ENCODE data around the gene TSR3. TPM values are rescaled to one million over a fixed set of nuclear protein-coding genes. Genes with fewer than 3 reads are reported as not detected.

The TSR3 gene
- total and polyA plus RNA-seq, 10 donors: 31.1 to 73.1 (median 47.2) TPM

DNA sequence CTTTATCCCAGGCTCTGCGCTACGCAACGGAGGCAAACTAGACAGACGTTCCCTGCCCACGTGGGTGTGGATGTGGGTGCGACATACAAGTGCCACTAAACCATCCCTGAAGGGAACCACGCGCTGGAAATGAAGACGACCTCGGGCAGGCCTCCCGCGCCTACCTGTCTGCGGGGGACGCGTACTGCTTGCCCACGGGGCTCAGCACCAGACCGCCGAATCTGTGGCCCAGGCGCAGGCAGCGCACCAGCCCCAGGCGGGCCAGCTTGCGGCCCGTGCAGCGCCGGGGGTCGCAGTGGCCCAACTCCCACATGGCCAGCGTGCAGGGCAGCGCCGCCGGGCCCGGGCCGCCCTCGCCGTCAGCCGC is 480 bp downstream of the TSR3 start:
- H3K27me3 ChIP-seq (replicated peaks in 1 of 7): no peaks in the 10 kb centered on the region
- peaks cover 17 to 64% (median 50%) of the 10 kb centered on the region in 6 donors for H3K4me1 ChIP-seq
- 0 to 1% (median 1%) methylated on average over 8 to 35 of the region's 35 CpGs for WGBS, 5 donors
- TF ChIP-seq, protein P1, sequence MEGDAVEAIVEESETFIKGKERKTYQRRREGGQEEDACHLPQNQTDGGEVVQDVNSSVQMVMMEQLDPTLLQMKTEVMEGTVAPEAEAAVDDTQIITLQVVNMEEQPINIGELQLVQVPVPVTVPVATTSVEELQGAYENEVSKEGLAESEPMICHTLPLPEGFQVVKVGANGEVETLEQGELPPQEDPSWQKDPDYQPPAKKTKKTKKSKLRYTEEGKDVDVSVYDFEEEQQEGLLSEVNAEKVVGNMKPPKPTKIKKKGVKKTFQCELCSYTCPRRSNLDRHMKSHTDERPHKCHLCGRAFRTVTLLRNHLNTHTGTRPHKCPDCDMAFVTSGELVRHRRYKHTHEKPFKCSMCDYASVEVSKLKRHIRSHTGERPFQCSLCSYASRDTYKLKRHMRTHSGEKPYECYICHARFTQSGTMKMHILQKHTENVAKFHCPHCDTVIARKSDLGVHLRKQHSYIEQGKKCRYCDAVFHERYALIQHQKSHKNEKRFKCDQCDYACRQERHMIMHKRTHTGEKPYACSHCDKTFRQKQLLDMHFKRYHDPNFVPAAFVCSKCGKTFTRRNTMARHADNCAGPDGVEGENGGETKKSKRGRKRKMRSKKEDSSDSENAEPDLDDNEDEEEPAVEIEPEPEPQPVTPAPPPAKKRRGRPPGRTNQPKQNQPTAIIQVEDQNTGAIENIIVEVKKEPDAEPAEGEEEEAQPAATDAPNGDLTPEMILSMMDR (IDR thresholded peaks at IDR 0.05 in 8 of 11, conservative IDR thresholded peaks at IDR 0.05 in 3 of 11): no peak
- TF ChIP-seq POLR2AphosphoS5 (IDR thresholded peaks at IDR 0.05): no peak
- TF ChIP-seq POLR2A (IDR thresholded peaks at IDR 0.05): no peak
- H3K9me3 ChIP-seq: no peaks in the 10 kb centered on the region
- peak overlapping the region; percentile 51 to 93 (median 84) for H3K27ac ChIP-seq
- peaks cover 0 to 37% (median 30%) of the 10 kb centered on the region in 6 donors for H3K36me3 ChIP-seq
- no peak for DNase-seq
- intact Hi-C loops (cut with DNase I; ENCODE audit: low total_unique reads): no loop called here
- peak overlapping the region; percentile 66 to 100 (median 100) for H3K4me3 ChIP-seq

DNA sequence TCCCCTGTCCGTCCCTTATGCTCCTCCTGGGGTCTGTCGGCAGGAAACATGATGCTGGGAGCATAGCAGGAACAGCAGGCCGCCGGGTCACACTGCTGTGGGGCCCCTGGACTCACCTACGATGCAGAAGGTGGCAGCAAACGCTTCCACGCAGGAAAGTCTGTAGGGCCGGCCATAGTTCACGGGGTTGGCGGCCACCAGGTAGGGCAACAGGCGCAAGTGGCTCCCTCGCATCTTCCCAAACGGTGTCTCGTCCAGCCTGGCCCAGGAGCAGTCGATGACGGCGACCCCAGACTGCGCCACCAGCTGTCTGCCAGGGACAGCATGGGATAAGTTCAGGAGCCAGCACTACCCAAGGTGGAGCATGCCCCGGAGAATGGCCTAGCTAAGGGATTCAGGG is 987 bp downstream of the TSR3 start:
- Histone ChIP-seq H3K4me1 (peaks cover 17 to 59% (median 44%) of the 10 kb centered on the region in 6 donors), H3K9me3 (no peaks in the 10 kb centered on the region), H3K27ac (peak overlapping the region in 3 of 8 donors; percentile 89 to 93 (median 91)), H3K27me3 (replicated peaks in 1 of 7) (no peaks in the 10 kb centered on the region), H3K4me3 (peak overlapping the region in 7 of 8 donors; percentile 98 to 100 (median 100)), H3K36me3 (peaks cover 0 to 37% (median 30%) of the 10 kb centered on the region in 6 donors)
- TF ChIP-seq, protein P1 (IDR thresholded peaks at IDR 0.05 in 8 of 11, conservative IDR thresholded peaks at IDR 0.05 in 3 of 11): no peak
- no peak for TF ChIP-seq POLR2A (IDR thresholded peaks at IDR 0.05)
- no peak for TF ChIP-seq POLR2AphosphoS5 (IDR thresholded peaks at IDR 0.05)
- no peak for DNase-seq
- intact Hi-C loops (cut with DNase I; ENCODE audit: low total_unique reads): no loop called here
- WGBS, 5 donors: 84 to 91% (median 85%) methylated on average over 3 to 19 of the region's 19 CpGs

DNA sequence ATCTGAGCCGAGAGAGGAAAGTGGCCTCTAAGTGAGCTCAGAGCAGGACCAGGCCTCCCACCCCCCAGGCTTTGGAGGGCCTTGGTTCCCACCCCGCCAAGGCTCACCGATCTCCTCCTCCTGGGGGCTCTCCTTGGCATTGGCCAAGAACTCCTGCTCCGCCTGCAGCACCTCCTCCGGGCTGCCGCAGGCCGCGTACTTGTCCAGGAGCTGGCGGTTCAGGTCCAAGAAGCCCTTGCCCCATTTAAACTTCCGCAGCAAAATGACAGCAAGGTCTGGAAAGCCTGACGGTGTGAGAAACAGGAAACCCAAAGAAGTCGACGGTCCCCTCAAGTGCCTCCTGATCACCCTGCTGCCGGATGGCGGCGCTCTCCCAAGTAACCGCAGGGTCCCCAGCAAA is 1.7 kb downstream of the TSR3 start:
- Histone ChIP-seq H3K4me1 (peaks cover 17 to 52% (median 40%) of the 10 kb centered on the region in 6 donors), H3K36me3 (peaks cover 0 to 37% (median 30%) of the 10 kb centered on the region in 6 donors), H3K4me3 (peak overlapping the region in 1 of 8 donors; percentile 100), H3K9me3 (no peaks in the 10 kb centered on the region), H3K27me3 (replicated peaks in 1 of 7) (no peaks in the 10 kb centered on the region), H3K27ac (no peak overlapping the region)
- intact Hi-C loops (cut with DNase I; ENCODE audit: low total_unique reads): no loop called here
- DNase-seq: no peak
- WGBS, 5 donors: 94 to 98% (median 95%) methylated on average over 9 to 17 of the region's 17 CpGs
- no peak for TF ChIP-seq POLR2AphosphoS5 (IDR thresholded peaks at IDR 0.05)
- TF ChIP-seq, protein P1 (IDR thresholded peaks at IDR 0.05 in 8 of 11, conservative IDR thresholded peaks at IDR 0.05 in 3 of 11): no peak
- no peak for TF ChIP-seq POLR2A (IDR thresholded peaks at IDR 0.05)

DNA sequence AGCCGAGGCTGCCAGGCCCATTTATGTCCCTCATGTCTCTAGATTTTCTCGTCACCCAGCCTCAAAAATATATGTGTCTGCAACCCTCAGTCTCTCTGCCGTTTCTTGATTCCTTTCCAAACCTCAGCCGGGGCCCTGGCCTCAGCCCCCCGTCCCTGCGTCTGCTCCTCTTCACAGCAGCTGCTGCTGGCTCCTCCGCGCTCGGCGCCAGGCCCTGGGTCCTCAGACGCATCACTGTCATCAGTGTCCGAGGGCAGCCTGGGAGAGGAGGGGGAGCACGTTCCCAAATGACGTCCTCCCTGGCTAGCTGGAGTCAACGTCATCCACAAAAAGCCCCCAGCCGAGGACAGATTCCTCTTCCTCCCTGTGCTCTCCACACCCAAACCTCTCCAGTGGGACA is 2.3 kb downstream of the TSR3 start:
- DNase-seq: no peak
- Histone ChIP-seq H3K36me3 (peaks cover 0 to 37% (median 30%) of the 10 kb centered on the region in 6 donors), H3K4me1 (peaks cover 17 to 46% (median 38%) of the 10 kb centered on the region in 6 donors), H3K9me3 (no peaks in the 10 kb centered on the region), H3K4me3 (no peak overlapping the region), H3K27me3 (replicated peaks in 1 of 7) (no peaks in the 10 kb centered on the region), H3K27ac (no peak overlapping the region)
- TF ChIP-seq, protein P1 (IDR thresholded peaks at IDR 0.05 in 8 of 11, conservative IDR thresholded peaks at IDR 0.05 in 3 of 11): no peak
- TF ChIP-seq POLR2AphosphoS5 (IDR thresholded peaks at IDR 0.05): no peak
- no peak for TF ChIP-seq POLR2A (IDR thresholded peaks at IDR 0.05)
- WGBS, 5 donors: 83 to 97% (median 92%) methylated on average over 16 of the region's 16 CpGs
- intact Hi-C loops (cut with DNase I; ENCODE audit: low total_unique reads): no loop called here

Data from spleen (tissue), 11 donors.